PC-3 (cell line): Measurements from ENCODE around the gene EXOC6B. TPM values are rescaled to one million over a fixed set of nuclear protein-coding genes. Genes with fewer than 3 reads are reported as not detected.

Experiments used
- ATAC-seq: fragments of 200-7000 bp; cut with Tn5 transposase; 2 replicates; pipeline ENCODE4 v1.9.1; 2020; ENCODE audit warnings: mild to moderate bottlenecking, moderate library complexity
- BruUV-seq: library from RNA; stranded (reverse); fragments of 400-500 nt; replicated peaks from 2 replicates; lab custom pipeline; 2021; lab: Mats Ljungman, UMichigan
- CTCF ChIA-PET: fragments of 300-600 bp; sonication (Branson Sonifier 250); formaldehyde crosslinking; loops from one replicate; lab custom pipeline; 2022; ENCODE audit warnings: antibody characterized with exemption; lab: Charles Lee
- POLR2A ChIA-PET: fragments of 300-600 bp; sonication (Branson Sonifier 250); formaldehyde crosslinking; loops from one replicate; lab custom pipeline; 2022; ENCODE audit warnings: antibody characterized with exemption; ENCODE audit not compliant: unreplicated experiment; lab: Charles Lee
- DNase-seq: peaks from one replicate; pipeline ENCODE4 v3.0.0-alpha.2; 2015
- H2AFZ ChIP-seq: fragments of 300-600 bp; sonication (generic); 2 replicates; pipeline ENCODE4 v1.6.0; 2016; ENCODE audit warnings: antibody characterized with exemption, low read length
- H3F3A ChIP-seq: fragments of 300-600 bp; sonication (generic); one replicate; pipeline ENCODE4 v1.6.0; 2017; ENCODE audit warnings: antibody characterized with exemption, low read length, control low read depth, mild to moderate bottlenecking; ENCODE audit not compliant: unreplicated experiment
- H3K27ac ChIP-seq: fragments of 300-600 bp; sonication (generic); 2 replicates; pipeline ENCODE4 v1.5.1; 2016; ENCODE audit warnings: mild to moderate bottlenecking, low read length
- H3K27me3 ChIP-seq: fragments of 300-600 bp; sonication (generic); 2 replicates; pipeline ENCODE4 v1.6.1; 2016; ENCODE audit warnings: low read length, mixed read lengths
- H3K36me3 ChIP-seq: fragments of 300-600 bp; sonication (generic); 2 replicates; pipeline ENCODE4 v1.6.1; 2016; ENCODE audit warnings: low read depth, mixed run types, low read length, mixed read lengths
- H3K4me1 ChIP-seq: fragments of 300-600 bp; sonication (generic); 2 replicates; pipeline ENCODE4 v1.5.1; 2016; ENCODE audit warnings: low read length; ENCODE audit not compliant: insufficient read depth
- H3K4me2 ChIP-seq: fragments of 300-600 bp; sonication (generic); 2 replicates; pipeline ENCODE4 v1.6.0; 2016; ENCODE audit warnings: low read length
- H3K4me3 ChIP-seq: fragments of 300-600 bp; sonication (generic); 2 replicates; pipeline ENCODE4 v1.5.1; 2016; ENCODE audit warnings: mild to moderate bottlenecking, low read length, mixed read lengths
- H3K79me2 ChIP-seq: fragments of 300-600 bp; sonication (generic); 2 replicates; pipeline ENCODE4 v1.6.1; 2017; ENCODE audit warnings: low read length, mixed read lengths
- H3K9ac ChIP-seq: fragments of 300-600 bp; sonication (generic); 2 replicates; pipeline ENCODE4 v1.6.0; 2016; ENCODE audit warnings: mild to moderate bottlenecking, low read length
- H3K9me2 ChIP-seq: fragments of 300-600 bp; sonication (generic); replicated peaks from 2 replicates; pipeline ENCODE4 v1.6.1; 2016; ENCODE audit warnings: mixed run types, low read length, mixed read lengths
- H3K9me3 ChIP-seq: fragments of 300-600 bp; sonication (generic); 2 replicates; pipeline ENCODE4 v1.6.1; 2016; ENCODE audit warnings: low read length, mixed read lengths
- H4K20me1 ChIP-seq: fragments of 300-600 bp; sonication (generic); 2 replicates; pipeline ENCODE4 v1.6.1; 2016; ENCODE audit warnings: low read length, mixed read lengths
- EZH2 ChIP-seq: fragments of 300-600 bp; sonication (generic); IDR thresholded peaks from one replicate; pipeline ENCODE4 v1.6.1; 2017; ENCODE audit warnings: antibody characterized with exemption, mild to moderate bottlenecking, low read length; ENCODE audit not compliant: unreplicated experiment
- EZH2phosphoT487 ChIP-seq: fragments of 300-600 bp; sonication (generic); IDR thresholded peaks from 2 replicates; pipeline ENCODE4 v1.6.1; 2018; ENCODE audit warnings: mild to moderate bottlenecking, antibody characterized with exemption, low read length, borderline replicate concordance
- intact Hi-C: fragments of 100-400 bp; cut with micrococcal nuclease; formaldehyde crosslinking; loops from 2 replicates; pipeline ENCODE4 v1.9.0; 2023
- total RNA-seq: library from RNA; depleted of rRNA; stranded (reverse); fragments of >200 nt; gene quantifications from 2 replicates; pipeline ENCODE4 v1.2.3, GENCODE V29; 2014
- TF ChIP-seq, protein P1 (sequence below): fragments of 300-600 bp; sonication (generic); conservative IDR thresholded peaks from 2 replicates; pipeline ENCODE4 v1.5.1; 2017; ENCODE audit warnings: antibody characterized with exemption, low read depth, mild to moderate bottlenecking, low read length

Gene EXOC6B
- total RNA-seq, 1 experiment from 2014 or later: 13.9 TPM

DNA sequence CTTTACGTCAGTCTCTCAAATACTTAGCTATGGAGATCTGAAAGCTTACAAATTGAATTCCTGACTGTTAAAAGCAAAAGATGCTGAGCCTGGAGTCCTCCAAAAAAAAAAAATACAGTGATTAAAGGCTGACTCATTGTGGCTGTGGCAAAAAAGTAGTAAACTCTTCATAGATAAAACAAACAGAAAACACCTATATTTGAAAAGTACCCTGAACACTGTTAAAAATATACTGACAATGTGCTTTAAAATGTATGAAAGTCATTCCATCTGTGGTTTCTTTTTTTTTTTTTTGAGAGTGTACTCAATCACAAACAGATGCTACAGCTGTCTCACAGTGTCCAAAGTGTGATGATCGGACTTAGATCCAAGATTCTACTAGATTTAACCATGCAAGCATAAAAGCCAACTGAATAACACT lies 410.6 kb downstream of the EXOC6B start:
- DNase-seq (peak; percentile 67), ATAC-seq (peak; percentile 79)
- POLR2A ChIA-PET: interaction anchor here (0.6 kb wide), 2 partner anchors 9 to 78 kb away, joined by 3 to 10 read pairs; no protein-coding TSS in a partner anchor
- Histone ChIP-seq H3K4me2 (no peak overlapping the region), H3K36me3 (no peaks in the 10 kb centered on the region), H4K20me1 (no peaks in the 10 kb centered on the region), H3K9ac (no peak overlapping the region), H3F3A (no peaks in the 10 kb centered on the region), H3K4me1 (peaks cover 20% of the 10 kb centered on the region), H3K27me3 (no peaks in the 10 kb centered on the region), H3K9me2 (no peaks in the 10 kb centered on the region), H3K27ac (no peak overlapping the region), H2AFZ (no peak overlapping the region), H3K9me3 (no peaks in the 10 kb centered on the region), H3K4me3 (no peak overlapping the region), H3K79me2 (no peaks in the 10 kb centered on the region)
- CTCF ChIA-PET: interaction anchor here (0.6 kb wide), 1 partner anchor 318 kb away, joined by 7 read pairs; no protein-coding TSS in a partner anchor
- TF ChIP-seq EZH2phosphoT487 (no peak), EZH2 (no peak)
- TF ChIP-seq, protein P1, sequence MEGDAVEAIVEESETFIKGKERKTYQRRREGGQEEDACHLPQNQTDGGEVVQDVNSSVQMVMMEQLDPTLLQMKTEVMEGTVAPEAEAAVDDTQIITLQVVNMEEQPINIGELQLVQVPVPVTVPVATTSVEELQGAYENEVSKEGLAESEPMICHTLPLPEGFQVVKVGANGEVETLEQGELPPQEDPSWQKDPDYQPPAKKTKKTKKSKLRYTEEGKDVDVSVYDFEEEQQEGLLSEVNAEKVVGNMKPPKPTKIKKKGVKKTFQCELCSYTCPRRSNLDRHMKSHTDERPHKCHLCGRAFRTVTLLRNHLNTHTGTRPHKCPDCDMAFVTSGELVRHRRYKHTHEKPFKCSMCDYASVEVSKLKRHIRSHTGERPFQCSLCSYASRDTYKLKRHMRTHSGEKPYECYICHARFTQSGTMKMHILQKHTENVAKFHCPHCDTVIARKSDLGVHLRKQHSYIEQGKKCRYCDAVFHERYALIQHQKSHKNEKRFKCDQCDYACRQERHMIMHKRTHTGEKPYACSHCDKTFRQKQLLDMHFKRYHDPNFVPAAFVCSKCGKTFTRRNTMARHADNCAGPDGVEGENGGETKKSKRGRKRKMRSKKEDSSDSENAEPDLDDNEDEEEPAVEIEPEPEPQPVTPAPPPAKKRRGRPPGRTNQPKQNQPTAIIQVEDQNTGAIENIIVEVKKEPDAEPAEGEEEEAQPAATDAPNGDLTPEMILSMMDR: no peak
- no TSS peak for BruUV-seq
- intact Hi-C loops: no loop called here

DNA sequence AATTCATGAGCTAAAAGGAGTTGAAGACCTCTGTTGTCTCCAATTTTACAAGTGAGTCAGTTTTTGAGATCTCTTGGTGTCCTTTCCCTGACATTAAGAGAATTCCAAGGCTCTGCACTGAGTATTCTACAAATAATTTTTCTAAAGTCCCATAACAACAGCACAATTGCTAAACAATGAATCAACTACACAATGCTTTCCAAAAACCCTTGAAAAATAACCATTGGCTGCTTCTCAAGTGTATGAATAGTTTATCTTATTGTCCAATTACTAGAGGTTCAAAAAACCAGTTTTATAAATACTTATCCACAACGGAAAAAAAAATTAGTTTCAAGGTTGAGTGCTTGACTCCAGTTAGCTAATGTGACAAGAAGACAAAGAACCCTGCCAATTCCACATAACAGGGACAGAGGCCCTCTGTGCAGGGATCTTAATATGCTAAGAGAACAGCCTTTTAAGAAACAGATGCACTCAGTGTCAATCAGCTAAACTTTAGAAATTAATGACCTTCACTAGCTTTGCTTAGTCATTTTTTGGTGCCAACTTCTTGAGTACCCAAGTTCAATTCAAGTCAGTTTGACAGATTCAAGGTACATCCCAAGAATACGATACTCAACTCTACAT lies 411.6 kb downstream of the EXOC6B start:
- no peaks in the 10 kb centered on the region for H3K9me3 ChIP-seq
- no peaks in the 10 kb centered on the region for H3K27me3 ChIP-seq
- no peak overlapping the region for H3K27ac ChIP-seq
- no peaks in the 10 kb centered on the region for H4K20me1 ChIP-seq
- no peak for TF ChIP-seq EZH2
- no peak for TF ChIP-seq EZH2phosphoT487
- TF ChIP-seq, protein P1: no peak
- ATAC-seq (no peak), DNase-seq (no peak)
- H2AFZ ChIP-seq: no peak overlapping the region
- no TSS peak for BruUV-seq
- H3K79me2 ChIP-seq: no peaks in the 10 kb centered on the region
- no peaks in the 10 kb centered on the region for H3F3A ChIP-seq
- no peak overlapping the region for H3K4me3 ChIP-seq
- H3K9me2 ChIP-seq: no peaks in the 10 kb centered on the region
- ChIA-PET CTCF (no interaction called here), POLR2A (no interaction called here)
- H3K4me1 ChIP-seq: peaks cover 20% of the 10 kb centered on the region
- no peak overlapping the region for H3K9ac ChIP-seq
- no peak overlapping the region for H3K4me2 ChIP-seq
- intact Hi-C loops: no loop called here
- H3K36me3 ChIP-seq: no peaks in the 10 kb centered on the region

DNA sequence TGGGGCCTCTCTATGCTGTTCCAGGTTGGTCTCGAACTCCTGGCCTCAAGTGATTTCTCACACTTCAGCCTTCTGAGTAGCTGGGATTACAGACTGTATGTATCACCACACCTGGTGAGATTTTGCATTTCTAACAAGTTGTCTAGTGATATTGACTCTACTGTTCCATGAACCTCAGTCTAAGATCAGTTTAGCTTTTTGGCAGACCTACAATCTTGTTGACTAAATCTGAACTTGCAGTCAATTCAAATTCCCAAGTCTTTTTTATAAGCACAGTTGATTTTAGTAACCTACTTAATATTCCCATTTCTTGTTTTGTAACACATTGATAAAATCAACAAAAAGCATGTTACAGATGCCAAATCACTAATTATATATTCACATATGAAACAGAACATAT lies 412.1 kb downstream of the EXOC6B start:
- CTCF ChIA-PET: no interaction called here
- no peak for DNase-seq
- H3K4me1 ChIP-seq: peaks cover 20% of the 10 kb centered on the region

More for the DNA sequence above, 412.1 kb downstream of the EXOC6B start:
- H3K79me2 ChIP-seq: no peaks in the 10 kb centered on the region
- intact Hi-C loops: no loop called here
- H3K4me2 ChIP-seq: no peak overlapping the region
- ATAC-seq: no peak
- no peaks in the 10 kb centered on the region for H3K9me3 ChIP-seq
- H3K27me3 ChIP-seq: no peaks in the 10 kb centered on the region
- no peak overlapping the region for H3K4me3 ChIP-seq
- BruUV-seq: no TSS peak
- no peaks in the 10 kb centered on the region for H3K9me2 ChIP-seq
- H3K9ac ChIP-seq: no peak overlapping the region
- POLR2A ChIA-PET: no interaction called here
- TF ChIP-seq, protein P1: no peak
- no peak for TF ChIP-seq EZH2
- no peak for TF ChIP-seq EZH2phosphoT487
- no peaks in the 10 kb centered on the region for H3K36me3 ChIP-seq
- H2AFZ ChIP-seq: no peak overlapping the region
- no peak overlapping the region for H3K27ac ChIP-seq
- no peaks in the 10 kb centered on the region for H3F3A ChIP-seq
- no peaks in the 10 kb centered on the region for H4K20me1 ChIP-seq
